GM23248 (cell line): ENCODE results near the gene INTS11. TPM values are rescaled to one million over a fixed set of nuclear protein-coding genes. Genes with fewer than 3 reads are reported as not detected.
A peak's percentile ranks its signal among the peaks of the same experiment; 100 is the strongest.
"Not testable (repeated sequence)": the region's sequence is repeated elsewhere in the genome, so short reads cannot be mapped to it uniquely, and the experiment has no call there.

ENCODE experiments used
- DNase-seq: peaks from one replicate; pipeline ENCODE4 v3.0.0-alpha.2; 2015
- H2AFZ ChIP-seq: fragments of 200-600 bp; sonication (generic); 2 replicates; pipeline ENCODE4 v1.6.1; 2016; ENCODE audit warnings: antibody characterized with exemption
- H3F3A ChIP-seq: fragments of 200-600 bp; sonication (generic); 2 replicates; pipeline ENCODE4 v1.6.1; 2016; ENCODE audit warnings: mild to moderate bottlenecking, antibody characterized with exemption, mixed run types; ENCODE audit not compliant: insufficient read depth
- H3K27ac ChIP-seq: fragments of 200-600 bp; sonication (generic); 2 replicates; pipeline ENCODE4 v1.5.1; 2016; ENCODE audit warnings: mild to moderate bottlenecking
- H3K27me3 ChIP-seq: fragments of 200-600 bp; sonication (generic); replicated peaks from 2 replicates; pipeline ENCODE4 v1.6.1; 2016; ENCODE audit warnings: mild to moderate bottlenecking; ENCODE audit not compliant: insufficient read depth
- H3K36me3 ChIP-seq: fragments of 200-600 bp; sonication (generic); 2 replicates; pipeline ENCODE4 v1.6.1; 2016; ENCODE audit warnings: low read depth, mild to moderate bottlenecking
- H3K4me1 ChIP-seq: fragments of 200-600 bp; sonication (generic); 2 replicates; pipeline ENCODE4 v1.6.1; 2016; ENCODE audit warnings: mild to moderate bottlenecking; ENCODE audit not compliant: insufficient read depth
- H3K4me2 ChIP-seq: fragments of 200-600 bp; sonication (generic); one replicate; pipeline ENCODE4 v1.6.1; 2016; ENCODE audit warnings: mild to moderate bottlenecking; ENCODE audit not compliant: unreplicated experiment
- H3K4me3 ChIP-seq: fragments of 200-600 bp; sonication (generic); 2 replicates; pipeline ENCODE4 v1.5.1; 2016; ENCODE audit warnings: mild to moderate bottlenecking
- H3K79me2 ChIP-seq: fragments of 200-600 bp; sonication (generic); 2 replicates; pipeline ENCODE4 v1.6.1; 2016; ENCODE audit warnings: mild to moderate bottlenecking; ENCODE audit not compliant: insufficient read depth
- H3K9ac ChIP-seq: fragments of 200-600 bp; sonication (generic); 2 replicates; pipeline ENCODE4 v1.6.1; 2016; ENCODE audit warnings: mild to moderate bottlenecking
- H3K9me2 ChIP-seq: fragments of 200-600 bp; sonication (generic); 2 replicates; pipeline ENCODE4 v1.6.1; 2016; ENCODE audit warnings: mixed run types, mild to moderate bottlenecking, moderate library complexity; ENCODE audit not compliant: insufficient read depth
- H3K9me3 ChIP-seq: fragments of 200-600 bp; sonication (generic); one replicate; pipeline ENCODE4 v1.6.1; 2017; ENCODE audit warnings: low read depth
- H4K20me1 ChIP-seq: fragments of 200-600 bp; sonication (generic); 2 replicates; pipeline ENCODE4 v1.6.0; 2016; ENCODE audit not compliant: insufficient read depth
- EZH2 ChIP-seq: fragments of 200-600 bp; sonication (generic); IDR thresholded peaks from 2 replicates; pipeline ENCODE4 v1.6.1; 2018; ENCODE audit warnings: antibody characterized with exemption, mild to moderate bottlenecking; ENCODE audit not compliant: insufficient read depth, poor library complexity, severe bottlenecking
- EZH2phosphoT487 ChIP-seq: fragments of 200-600 bp; sonication (generic); IDR thresholded peaks from 2 replicates; pipeline ENCODE4 v1.6.1; 2018; ENCODE audit warnings: antibody characterized with exemption, moderate library complexity, mild to moderate bottlenecking, low read depth; ENCODE audit not compliant: insufficient read depth
- WGBS, 2 experiments: methylation state at CpG; one replicate each; pipeline ENCODE4 v1.1.6; 2015 to 2017; ENCODE audit warnings: low lambda C conversion rate in 2 of 2, low coverage in 1 of 2; ENCODE audit errors: missing lambda C conversion rate in 2 of 2; 5-methylcytosine and 5-hydroxymethylcytosine counted together
- in situ Hi-C: fragments of 300-500 bp; cut with MboI; formaldehyde crosslinking; loops from 2 replicates; pipeline ENCODE4 v1.15.0; 2020
- polyA plus RNA-seq: library from polyadenylated mRNA; unstranded; fragments of >200 nt; fragmentation: Nextera tagmentation; extraction: Ambion mirVana; gene quantifications from 2 replicates; pipeline ENCODE4 v1.2.1, GENCODE V29; 2016
- total RNA-seq: library from RNA; depleted of rRNA; stranded (reverse); fragments of >200 nt; shearing (Covaris generic); gene quantifications from 2 replicates; pipeline ENCODE4 v1.2.3, GENCODE V29; 2014

INTS11 gene
- total and polyA plus RNA-seq, 2 experiments from 2014 or later, result 70.2 to 90.0 TPM

GRCh38 chr1:1371746-1372711 lies 47.6 kb upstream of the INTS11 start:
- WGBS, 2 experiments, result 32 to 38% methylated on average over 25 to 26 of the region's 26 CpGs
- Histone ChIP-seq H3K4me1 (peaks cover 9% of the 10 kb centered on the region), H3K9me2 (no peaks in the 10 kb centered on the region), H3K27ac (no peak overlapping the region), H3K4me3 (no peak overlapping the region), H3K27me3 (no peaks in the 10 kb centered on the region), H3F3A (peaks cover 12% of the 10 kb centered on the region; the same call in 1 of the 2 replicates), H3K9me3 (no peaks in the 10 kb centered on the region), H3K36me3 (no peaks in the 10 kb centered on the region), H3K79me2 (peaks cover 45% of the 10 kb centered on the region), H3K9ac (peak overlapping the region; percentile 98; the same call in 1 of the 2 replicates), H2AFZ (no peak overlapping the region), H4K20me1 (no peaks in the 10 kb centered on the region), H3K4me2 (no peak overlapping the region)
- in situ Hi-C loops, result no loop called here
- DNase-seq, result peak; percentile 64
- no peak for TF ChIP-seq EZH2
- TF ChIP-seq EZH2phosphoT487, result no peak

GRCh38 chr1:1371364-1371745 lies 46.9 kb upstream of the INTS11 start:
- Histone ChIP-seq H3K27ac (no peak overlapping the region), H3K36me3 (no peaks in the 10 kb centered on the region), H4K20me1 (no peaks in the 10 kb centered on the region), H3K9ac (no peak overlapping the region), H3K27me3 (no peaks in the 10 kb centered on the region), H3K4me1 (peaks cover 9% of the 10 kb centered on the region), H3F3A (peaks cover 9% of the 10 kb centered on the region; the same call in 1 of the 2 replicates), H3K79me2 (peaks cover 44% of the 10 kb centered on the region), H3K9me2 (no peaks in the 10 kb centered on the region), H2AFZ (no peak overlapping the region), H3K4me2 (no peak overlapping the region), H3K9me3 (no peaks in the 10 kb centered on the region), H3K4me3 (no peak overlapping the region)
- whole genome bisulfite sequencing, 2 experiments, result 53 to 62% methylated on average over 12 of the region's 12 CpGs
- DNase-seq, result peak; percentile 18
- in situ Hi-C loops, result no loop called here
- no peak for TF ChIP-seq EZH2phosphoT487
- no peak for TF ChIP-seq EZH2

GRCh38 chr1:1370771-1371300 lies 46.4 kb upstream of the INTS11 start:
- no peak for TF ChIP-seq EZH2
- TF ChIP-seq EZH2phosphoT487, result no peak
- Histone ChIP-seq H3K9me3 (no peaks in the 10 kb centered on the region), H3K36me3 (no peaks in the 10 kb centered on the region), H3F3A (0 out of 2 replicates have a peak, but pooled peaks cover 4% of the 10 kb centered on the region), H2AFZ (no peak overlapping the region), H3K4me2 (no peak overlapping the region), H4K20me1 (no peaks in the 10 kb centered on the region), H3K27ac (no peak overlapping the region), H3K9ac (no peak overlapping the region), H3K4me3 (no peak overlapping the region), H3K4me1 (peaks cover 6% of the 10 kb centered on the region), H3K9me2 (no peaks in the 10 kb centered on the region), H3K27me3 (no peaks in the 10 kb centered on the region), H3K79me2 (peaks cover 39% of the 10 kb centered on the region)
- 75 to 79% methylated on average over 15 to 16 of the region's 16 CpGs for WGBS, 2 experiments
- DNase-seq, result no peak
- in situ Hi-C loops, result no loop called here

- H4K20me1 ChIP-seq, H3F3A ChIP-seq, H3K27ac ChIP-seq, in situ Hi-C loops, H2AFZ ChIP-seq, H3K27me3 ChIP-seq, H3K4me2 ChIP-seq, H3K9ac ChIP-seq, H3K9me3 ChIP-seq, H3K36me3 ChIP-seq, H3K4me1 ChIP-seq, H3K9me2 ChIP-seq, DNase-seq, H3K4me3 ChIP-seq: not testable (repeated sequence)
- 93 to 94% methylated on average over 14 of the region's 14 CpGs for whole genome bisulfite sequencing, 2 experiments
- H3K79me2 ChIP-seq, result peaks cover 36% of the 10 kb centered on the region
Measured at GRCh38 chr1:1370094-1370493, 45.6 kb upstream of the INTS11 start.
